Testis (tissue), 3 donors: ENCODE data around the gene PRR23E. TPM values are rescaled to one million over a fixed set of nuclear protein-coding genes. Genes with fewer than 3 reads are reported as not detected.

Source experiments
- DNase-seq: peaks from one replicate; pipeline ENCODE4 v3.0.0-alpha.2; 2019
- H3K27ac ChIP-seq, 2 donors: fragments of 200-600 bp; sonication (generic); one replicate each; pipeline ENCODE4 v1.5.1; 2019
- H3K27me3 ChIP-seq: fragments of 200-600 bp; sonication (generic); one replicate; pipeline ENCODE4 v1.5.1; 2019
- H3K36me3 ChIP-seq: fragments of 200-600 bp; sonication (generic); one replicate; pipeline ENCODE4 v1.5.1; 2017; ENCODE audit warnings: low read depth; ENCODE audit errors: missing control alignments
- H3K4me1 ChIP-seq: fragments of 200-600 bp; sonication (generic); one replicate; pipeline ENCODE4 v1.5.1; 2019
- H3K4me3 ChIP-seq, 2 donors: fragments of 200-600 bp; sonication (generic); one replicate each; pipeline ENCODE4 v1.5.1; 2017 to 2019
- H3K9me3 ChIP-seq: fragments of 200-600 bp; sonication (generic); one replicate; pipeline ENCODE4 v1.5.1; 2017
- POLR2A ChIP-seq: fragments of 450-650 bp; IDR thresholded peaks from one replicate; pipeline ENCODE4 v1.6.1; 2017; ENCODE audit warnings: antibody characterized with exemption, mild to moderate bottlenecking, moderate library complexity
- WGBS, 2 donors: methylation state at CpG; one replicate each; pipeline ENCODE4 v1.1.5; 2018; 5-methylcytosine and 5-hydroxymethylcytosine counted together
- intact Hi-C: fragments of 100-400 bp; cut with DNase I; formaldehyde crosslinking; loops from one replicate; pipeline ENCODE4 v1.15.1; 2023; ENCODE audit warnings: low total_unique reads
- polyA plus RNA-seq: library from polyadenylated mRNA; stranded (reverse); fragments of 350-450 nt; fragmentation: Illumina TruSeq; extraction: RNeasy Lipid Tissue Mini Kit (QIAGEN cat#74804); gene quantifications from one replicate; pipeline ENCODE4 v1.2.3, GENCODE V29; 2014; ENCODE audit warnings: low read depth, low replicate concordance; ENCODE audit not compliant: insufficient read depth
- total RNA-seq, 2 donors: library from RNA; depleted of rRNA; stranded (reverse); fragments of >200 nt; gene quantifications; one replicate each; pipeline ENCODE4 v1.2.3, GENCODE V29; 2016
- TF ChIP-seq, protein P1 (sequence below), 3 experiments: fragments of 450-650 bp in 2 of 3; fragments of 200-600 bp in 1 of 3; sonication (generic) in 1 of 3; IDR thresholded peaks; one replicate each; pipeline ENCODE4 v1.5.1; 2016 to 2019; ENCODE audit warnings: antibody characterized with exemption in 3 of 3, mild to moderate bottlenecking in 2 of 3, moderate library complexity in 1 of 3

Gene PRR23E
- total and polyA plus RNA-seq, 3 donors from 2014 or later, result 0.87 to 1.5 (median 1.0) TPM

DNA sequence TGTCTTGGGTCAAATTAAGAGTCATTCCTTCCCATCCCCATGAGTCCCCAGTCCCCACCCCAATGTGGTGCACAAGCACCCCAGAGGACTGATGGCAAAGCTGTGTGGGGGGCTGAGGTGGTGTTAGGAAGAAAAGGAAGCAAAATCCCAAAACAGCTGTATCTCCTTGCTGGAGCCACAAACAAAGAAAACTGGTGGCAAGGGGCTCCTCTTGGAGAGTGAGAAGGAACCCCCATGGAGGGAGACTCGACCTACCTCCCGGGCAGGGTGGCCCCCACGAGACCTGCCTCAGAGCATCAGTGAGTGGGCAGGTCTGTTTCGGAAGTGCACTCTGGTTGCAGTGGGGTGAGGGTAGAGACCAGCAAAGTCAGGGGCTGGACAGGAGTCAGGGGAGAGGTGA, 29.2 kb downstream of the PRR23E start:
- TF ChIP-seq, protein P1, sequence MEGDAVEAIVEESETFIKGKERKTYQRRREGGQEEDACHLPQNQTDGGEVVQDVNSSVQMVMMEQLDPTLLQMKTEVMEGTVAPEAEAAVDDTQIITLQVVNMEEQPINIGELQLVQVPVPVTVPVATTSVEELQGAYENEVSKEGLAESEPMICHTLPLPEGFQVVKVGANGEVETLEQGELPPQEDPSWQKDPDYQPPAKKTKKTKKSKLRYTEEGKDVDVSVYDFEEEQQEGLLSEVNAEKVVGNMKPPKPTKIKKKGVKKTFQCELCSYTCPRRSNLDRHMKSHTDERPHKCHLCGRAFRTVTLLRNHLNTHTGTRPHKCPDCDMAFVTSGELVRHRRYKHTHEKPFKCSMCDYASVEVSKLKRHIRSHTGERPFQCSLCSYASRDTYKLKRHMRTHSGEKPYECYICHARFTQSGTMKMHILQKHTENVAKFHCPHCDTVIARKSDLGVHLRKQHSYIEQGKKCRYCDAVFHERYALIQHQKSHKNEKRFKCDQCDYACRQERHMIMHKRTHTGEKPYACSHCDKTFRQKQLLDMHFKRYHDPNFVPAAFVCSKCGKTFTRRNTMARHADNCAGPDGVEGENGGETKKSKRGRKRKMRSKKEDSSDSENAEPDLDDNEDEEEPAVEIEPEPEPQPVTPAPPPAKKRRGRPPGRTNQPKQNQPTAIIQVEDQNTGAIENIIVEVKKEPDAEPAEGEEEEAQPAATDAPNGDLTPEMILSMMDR (IDR thresholded peaks at IDR 0.05), result no peak
- no peak for TF ChIP-seq POLR2A
- H3K27ac ChIP-seq, result no peak overlapping the region
- H3K4me1 ChIP-seq, result no peaks in the 10 kb centered on the region
- intact Hi-C loops, result no loop called here
- WGBS, 2 donors, result 91% methylated on average over 4 of the region's 4 CpGs
- no peak for DNase-seq
- H3K4me3 ChIP-seq, result no peak overlapping the region
- no peaks in the 10 kb centered on the region for H3K27me3 ChIP-seq
- H3K36me3 ChIP-seq, result no peaks in the 10 kb centered on the region
- H3K9me3 ChIP-seq, result no peaks in the 10 kb centered on the region

DNA sequence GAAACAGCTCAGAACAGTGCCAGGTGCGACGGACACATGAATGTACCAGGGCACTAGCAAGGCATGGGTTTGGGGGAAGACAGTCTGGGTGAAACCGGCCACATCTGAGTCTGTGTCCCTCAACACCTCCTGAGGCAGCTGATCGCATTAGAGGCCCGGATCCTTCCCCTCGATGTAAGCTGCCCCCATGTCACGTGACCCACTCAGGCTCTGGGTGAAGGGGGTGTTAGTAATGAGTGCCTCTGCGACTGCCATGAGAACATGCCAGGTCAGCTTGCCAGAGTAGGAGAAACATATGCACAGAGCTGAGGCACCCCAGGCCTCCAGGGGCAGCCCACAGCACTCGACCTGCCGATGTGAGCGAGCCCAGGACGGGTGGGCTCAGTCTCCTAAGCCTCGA, 29.7 kb downstream of the PRR23E start:
- intact Hi-C loops, result no loop called here
- H3K27me3 ChIP-seq, result no peaks in the 10 kb centered on the region
- no peaks in the 10 kb centered on the region for H3K9me3 ChIP-seq
- TF ChIP-seq, protein P1 (IDR thresholded peaks at IDR 0.05), result no peak
- no peak for TF ChIP-seq POLR2A
- no peaks in the 10 kb centered on the region for H3K36me3 ChIP-seq
- H3K4me3 ChIP-seq, result no peak overlapping the region
- DNase-seq, result no peak
- 82 to 83% methylated on average over 6 to 13 of the region's 13 CpGs for WGBS, 2 donors
- H3K27ac ChIP-seq, result no peak overlapping the region
- no peaks in the 10 kb centered on the region for H3K4me1 ChIP-seq

DNA sequence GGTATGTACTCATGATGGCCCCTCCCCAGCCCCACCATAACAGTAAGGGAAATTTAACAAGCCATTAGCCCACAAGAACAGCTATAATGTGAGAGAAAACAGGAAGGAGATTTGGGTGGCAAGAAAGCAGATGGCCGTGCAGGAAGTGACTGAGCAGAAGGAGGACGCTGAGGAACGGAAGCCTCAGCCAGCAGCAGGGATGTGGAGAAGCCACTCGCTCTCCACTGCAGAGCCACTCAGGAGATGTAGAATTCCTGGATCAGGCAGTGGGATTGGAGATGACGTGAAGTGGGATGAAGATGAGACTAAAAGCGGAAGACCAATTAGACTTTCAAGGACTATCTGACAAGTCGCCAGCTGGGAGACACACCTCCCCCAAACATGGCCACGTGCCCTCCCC, 31.2 kb downstream of the PRR23E start:
- no peaks in the 10 kb centered on the region for H3K27me3 ChIP-seq
- no peaks in the 10 kb centered on the region for H3K9me3 ChIP-seq
- H3K4me1 ChIP-seq, result no peaks in the 10 kb centered on the region
- no peak overlapping the region for H3K4me3 ChIP-seq
- no peak for DNase-seq
- WGBS, 2 donors, result 60 to 68% methylated on average over 8 of the region's 8 CpGs
- intact Hi-C loops, result no loop called here
- H3K27ac ChIP-seq, result no peak overlapping the region
- TF ChIP-seq, protein P1 (IDR thresholded peaks at IDR 0.05), result no peak
- TF ChIP-seq POLR2A, result no peak
- no peaks in the 10 kb centered on the region for H3K36me3 ChIP-seq

DNA sequence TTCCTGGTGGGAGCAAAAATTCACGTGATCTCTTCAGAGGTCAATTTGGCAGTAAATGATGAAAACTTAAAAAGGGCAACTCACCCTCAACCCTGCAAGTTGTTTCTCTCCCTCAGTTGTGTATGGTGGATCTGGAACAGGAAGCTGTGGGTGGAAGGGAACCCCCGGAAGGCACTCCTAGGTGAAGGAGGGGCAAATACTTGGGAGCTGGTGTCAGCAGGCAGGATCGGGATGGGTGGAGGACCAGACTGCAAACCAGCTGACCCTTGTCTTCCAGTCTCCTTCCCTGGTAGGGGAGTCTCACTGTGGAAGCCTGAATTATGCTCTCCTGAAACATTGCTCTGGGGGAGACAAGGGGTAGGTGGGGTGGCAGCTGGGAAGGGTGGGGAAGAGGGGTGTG, 33.5 kb downstream of the PRR23E start:
- H3K27me3 ChIP-seq, result no peaks in the 10 kb centered on the region
- no peak overlapping the region for H3K4me3 ChIP-seq
- H3K4me1 ChIP-seq, result no peaks in the 10 kb centered on the region
- WGBS, 2 donors, result 38 to 52% methylated on average over 2 to 3 of the region's 3 CpGs
- no peaks in the 10 kb centered on the region for H3K36me3 ChIP-seq
- TF ChIP-seq, protein P1 (IDR thresholded peaks at IDR 0.05), result no peak
- no peak for TF ChIP-seq POLR2A
- no peaks in the 10 kb centered on the region for H3K9me3 ChIP-seq
- H3K27ac ChIP-seq, result no peak overlapping the region
- DNase-seq, result no peak
- intact Hi-C loops, result no loop called here

DNA sequence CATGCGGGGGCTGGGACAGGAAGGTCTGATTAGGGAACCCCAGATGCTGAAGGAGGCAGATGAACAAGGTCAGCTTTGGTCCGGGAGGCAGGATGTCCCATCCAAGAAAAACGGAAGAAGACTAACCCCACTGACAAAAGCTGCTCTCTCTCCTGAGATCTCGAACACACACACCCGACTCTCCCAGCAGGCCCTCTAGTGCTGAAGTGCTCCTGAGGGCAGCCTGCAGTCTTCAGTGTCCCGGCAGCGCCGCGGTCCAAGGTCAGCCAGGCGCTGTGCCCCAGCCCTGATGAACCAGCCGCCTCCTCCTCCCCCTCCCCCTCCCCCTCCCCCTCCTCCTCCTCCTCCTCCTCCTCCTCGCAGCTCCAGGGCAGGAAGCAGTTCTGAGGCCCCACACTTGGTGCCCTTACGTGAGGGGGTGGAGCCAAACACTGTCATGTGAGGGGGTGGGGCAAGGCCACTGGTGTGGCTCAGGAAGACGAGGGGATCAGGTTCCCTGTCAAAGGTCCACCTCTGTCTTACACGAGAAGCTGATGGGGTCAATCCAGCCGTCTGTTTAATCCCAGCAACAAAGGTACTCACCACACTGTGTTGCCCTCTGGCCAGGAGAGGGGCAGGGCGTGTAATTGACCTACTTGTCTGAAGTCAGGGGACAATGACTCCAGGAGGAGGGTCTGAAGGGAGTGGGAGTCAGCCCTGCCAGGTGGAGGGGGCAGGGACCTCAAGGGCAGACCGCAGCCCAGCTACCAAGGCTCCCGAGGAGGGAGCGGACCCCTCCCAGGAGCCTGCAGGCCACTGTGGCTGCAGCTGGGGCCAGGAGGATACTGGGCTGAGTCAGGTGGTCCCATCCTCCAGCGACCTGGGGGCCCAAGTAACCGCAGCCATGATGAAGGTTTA, 34.3 kb downstream of the PRR23E start:
- Histone ChIP-seq H3K4me3 (no peak overlapping the region), H3K4me1 (no peaks in the 10 kb centered on the region), H3K27ac (no peak overlapping the region), H3K9me3 (no peaks in the 10 kb centered on the region), H3K27me3 (no peaks in the 10 kb centered on the region), H3K36me3 (no peaks in the 10 kb centered on the region)
- DNase-seq, result no peak
- no peak for TF ChIP-seq POLR2A
- TF ChIP-seq, protein P1 (IDR thresholded peaks at IDR 0.05), result no peak
- 33 to 41% methylated on average over 12 to 22 of the region's 22 CpGs for WGBS, 2 donors
- intact Hi-C loops, result no loop called here
